Measurements from ENCODE around the gene JAK3.
"Not testable (repeated sequence)": the region's sequence is repeated elsewhere in the genome, so short reads cannot be mapped to it uniquely, and the experiment has no call there.

JAK3 gene

GRCh38 chr19:17803264-17803896 lies 44.4 kb downstream of the JAK3 start:
- DNase-seq (ENCODE audit: low read depth): no peak

- no peak for DNase-seq (ENCODE audit: low read depth)
These were observed 45.5 kb downstream of the JAK3 start for GRCh38 chr19:17802137-17802858.

DNA sequence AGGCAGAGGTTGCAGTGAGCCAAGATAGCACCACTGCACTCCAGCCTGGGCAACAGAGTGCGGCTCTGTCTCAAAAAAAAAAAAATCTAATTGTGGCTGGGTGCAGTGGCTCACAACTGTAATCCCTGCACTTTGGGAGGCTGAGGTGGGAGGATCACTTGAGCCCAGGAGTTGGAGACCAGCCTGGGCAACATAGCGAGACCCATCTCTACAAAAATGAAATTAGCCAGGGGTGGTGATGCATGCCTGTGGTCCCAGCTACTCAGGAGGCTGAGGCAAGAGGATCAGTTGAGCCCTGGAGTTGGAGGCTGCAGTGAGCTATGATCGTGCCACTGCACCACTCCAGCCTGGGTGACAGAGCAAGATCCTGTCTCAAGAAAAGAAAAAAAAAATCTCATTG lies 49.2 kb downstream of the JAK3 start:
- not testable (repeated sequence) for DNase-seq (ENCODE audit: low read depth)

DNA sequence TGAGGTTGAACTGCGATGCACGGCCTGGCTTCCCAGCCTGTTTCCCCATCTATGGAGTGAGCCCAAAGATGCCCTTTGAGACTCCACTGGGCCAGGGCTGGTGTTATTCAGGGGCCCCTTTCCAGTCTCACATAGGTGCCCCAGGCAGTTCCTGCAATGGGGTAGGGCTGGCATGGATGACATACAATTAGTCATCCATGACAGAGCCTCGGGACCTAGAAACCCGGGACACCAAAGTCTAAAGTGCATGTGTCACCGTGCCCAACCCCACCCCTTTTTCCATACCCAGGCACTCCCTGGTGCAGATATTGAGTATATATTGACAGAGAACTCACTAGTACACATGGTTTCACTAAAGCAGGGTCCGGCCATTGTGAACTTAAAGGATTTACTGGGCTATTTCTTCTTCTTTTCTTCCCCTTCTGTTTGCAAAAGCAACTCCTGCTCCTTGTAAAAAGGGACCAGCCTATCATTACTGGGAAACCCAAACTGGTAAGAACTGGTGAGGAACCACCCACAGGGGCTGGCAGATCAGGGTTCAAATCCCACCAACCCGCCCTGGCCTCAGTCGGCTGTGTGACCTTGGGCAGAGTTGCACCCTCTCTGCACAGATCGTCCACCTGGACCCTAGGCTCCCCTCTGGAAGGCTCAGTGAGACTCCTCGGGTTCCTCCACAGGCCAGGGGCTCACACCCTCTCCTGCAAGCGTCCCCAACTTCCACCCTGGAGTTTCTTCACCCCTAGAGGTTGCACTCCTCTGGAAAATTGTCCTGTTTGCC lies 50.2 kb downstream of the JAK3 start:
- DNase-seq (ENCODE audit: low read depth): no peak

DNA sequence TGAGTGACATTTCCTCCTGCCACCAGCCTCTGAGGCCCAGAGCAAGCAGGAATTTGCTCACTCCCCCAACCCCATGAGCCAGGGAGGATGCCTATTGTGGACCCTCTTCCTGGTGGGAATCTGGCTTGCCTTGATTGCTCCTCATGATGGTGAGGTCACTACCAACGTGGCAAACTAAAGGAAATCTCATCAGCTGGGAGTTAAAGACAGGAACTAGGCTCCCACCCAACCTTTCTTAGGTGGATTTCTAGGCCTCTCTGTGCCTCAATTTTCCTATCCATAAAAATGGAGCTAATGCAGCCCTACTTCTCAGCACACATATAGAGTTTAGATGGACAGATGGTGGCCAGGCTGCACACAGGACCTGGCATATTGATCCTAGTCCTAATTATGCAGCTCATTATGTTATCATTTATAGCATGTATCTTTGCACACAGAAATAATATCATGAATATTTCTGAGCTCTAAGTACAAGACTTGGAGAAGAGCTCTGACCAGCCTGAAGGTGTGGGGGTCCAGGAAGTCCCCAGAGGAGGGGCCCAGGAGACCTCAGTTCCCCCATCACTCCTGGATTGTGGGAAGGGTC lies 50.9 kb downstream of the JAK3 start:
- DNase-seq (ENCODE audit: low read depth): no peak

GRCh38 chr19:17796013-17796837 lies 51.6 kb downstream of the JAK3 start:
- no peak for DNase-seq (ENCODE audit: low read depth)

GRCh38 chr19:17795495-17795856 lies 52.3 kb downstream of the JAK3 start:
- DNase-seq (ENCODE audit: low read depth): no peak

- DNase-seq (ENCODE audit: low read depth): peak; percentile 30
These were observed 52.9 kb downstream of the JAK3 start, which contains the start of gene B3GNT3 for GRCh38 chr19:17794731-17795494. Gene B3GNT3, plus strand, starts transcription at chr19:17795138. Its CDS starts 12,670 bp downstream, at chr19:17807808.

DNA sequence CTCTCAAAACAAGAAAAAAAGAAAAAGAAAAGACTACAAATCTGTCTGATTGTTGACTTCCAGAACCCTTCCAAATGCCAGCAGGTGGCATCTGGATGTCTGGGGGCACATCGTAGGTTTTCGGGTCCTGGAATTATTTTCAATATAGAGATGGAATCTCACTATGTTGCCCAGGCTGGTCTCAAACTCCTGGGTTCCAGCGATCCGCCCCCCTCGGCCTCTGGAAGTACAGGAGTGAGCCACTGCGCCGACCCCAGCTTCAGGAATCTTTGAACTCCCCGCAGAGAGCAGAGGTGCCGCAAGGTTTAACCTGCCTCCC lies 53.4 kb downstream of the JAK3 start:
- DNase-seq (ENCODE audit: low read depth): no peak

DNA sequence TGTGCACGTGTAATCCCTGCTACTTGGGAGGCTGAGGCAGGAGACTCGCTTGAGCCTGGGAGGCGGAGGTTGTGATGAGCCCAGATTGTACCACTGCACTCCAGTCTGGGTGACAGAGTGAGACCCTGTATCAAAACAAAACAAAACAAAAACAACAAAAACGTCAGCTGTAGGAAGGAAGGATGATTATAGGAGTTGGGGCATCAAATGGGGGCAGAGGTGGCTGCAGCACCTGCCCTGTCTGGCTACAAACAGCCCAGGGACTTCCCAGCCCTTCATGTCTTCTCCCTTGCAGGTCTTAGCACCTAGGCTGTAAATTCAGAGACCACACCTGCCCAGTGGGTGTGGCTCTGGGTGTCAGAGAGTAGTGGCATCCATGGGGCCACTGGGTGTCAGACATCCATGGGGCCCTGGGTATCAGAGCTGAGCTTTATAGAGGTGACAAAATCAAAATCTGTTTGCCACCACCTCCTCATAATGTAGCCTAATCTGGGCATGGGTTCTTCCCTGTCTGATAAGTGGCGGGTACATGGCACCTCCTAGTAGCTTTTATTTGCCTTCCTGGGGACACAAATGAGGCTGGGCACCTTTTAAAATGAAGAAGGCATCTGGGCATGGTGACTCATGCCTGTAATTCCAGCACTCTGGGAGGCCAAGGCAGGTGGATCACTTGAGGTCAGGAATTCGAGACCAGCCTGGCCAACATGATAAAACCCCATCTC lies 57.6 kb downstream of the JAK3 start:
- DNase-seq (ENCODE audit: low read depth): no peak

GRCh38 chr19:17788632-17789031 lies 59.1 kb downstream of the JAK3 start:
- no peak for DNase-seq (ENCODE audit: low read depth)

DNA sequence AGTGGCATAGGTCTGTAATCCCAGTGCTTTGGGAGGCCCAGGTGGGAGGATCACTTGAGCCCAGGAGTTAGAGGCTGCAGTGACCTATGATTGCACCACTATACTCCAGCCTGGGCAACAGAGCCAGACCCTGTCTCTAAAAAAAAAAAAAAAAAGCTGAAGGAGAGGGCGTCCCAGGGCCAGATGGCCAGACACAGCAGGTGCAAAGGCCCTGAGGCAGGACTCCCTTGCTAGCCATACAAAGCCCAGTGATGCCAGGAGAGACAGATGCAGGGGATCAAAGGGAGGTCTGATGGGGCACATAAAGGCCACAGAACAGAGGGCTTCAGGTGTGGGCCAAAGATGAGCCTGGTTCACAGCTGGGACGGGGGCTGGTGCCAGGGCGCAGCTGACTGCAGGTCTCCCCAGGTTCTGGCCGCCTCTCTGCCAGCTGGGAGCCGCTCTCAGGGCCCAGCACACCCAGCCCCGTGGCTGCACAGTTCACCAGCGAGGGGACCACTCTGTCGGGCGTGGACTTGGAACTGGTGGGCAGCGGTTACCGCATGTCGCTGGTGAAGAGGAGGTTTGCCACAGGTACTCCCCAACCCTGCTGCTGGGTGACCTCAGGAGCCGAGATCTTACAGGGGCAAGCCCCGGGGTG lies 60.4 kb downstream of the JAK3 start:
- no peak for DNase-seq (ENCODE audit: low read depth)

- DNase-seq (ENCODE audit: low read depth): peak; percentile 61
These were observed 63.4 kb downstream of the JAK3 start for GRCh38 chr19:17784201-17785008.

GRCh38 chr19:17783721-17784120 lies 64.1 kb downstream of the JAK3 start:
- DNase-seq (ENCODE audit: low read depth): not testable (repeated sequence)

- no peak for DNase-seq (ENCODE audit: low read depth)
These were observed 67.0 kb downstream of the JAK3 start for GRCh38 chr19:17780781-17781180.

- no peak for DNase-seq (ENCODE audit: low read depth)
These were observed 68.5 kb downstream of the JAK3 start for GRCh38 chr19:17778968-17779929.

GRCh38 chr19:17778251-17778967 lies 69.4 kb downstream of the JAK3 start:
- DNase-seq (ENCODE audit: low read depth): peak; percentile 10

Data from T follicular helper cell (primary cell).